Muscle layer of colon (tissue), 2 donors: ENCODE data around the gene LYRM4.

Source experiments
- H3K27ac ChIP-seq: one replicate; pipeline ENCODE4 v1.7.0; 2013; ENCODE audit warnings: low read depth, mild to moderate bottlenecking, low read length, moderate library complexity
- H3K27me3 ChIP-seq, 2 donors: one replicate each; pipeline ENCODE4 v1.7.0; 2013; ENCODE audit warnings: low read length in 2 of 2, mild to moderate bottlenecking in 2 of 2; ENCODE audit not compliant: insufficient read depth in 2 of 2, control insufficient read depth in 1 of 2
- H3K36me3 ChIP-seq: one replicate; pipeline ENCODE4 v1.7.0; 2013; ENCODE audit warnings: mild to moderate bottlenecking, low read length; ENCODE audit not compliant: insufficient read depth
- H3K4me1 ChIP-seq: one replicate; pipeline ENCODE4 v1.7.0; 2013; ENCODE audit warnings: mild to moderate bottlenecking, low read length; ENCODE audit not compliant: insufficient read depth
- H3K4me3 ChIP-seq, 2 donors: one replicate each; pipeline ENCODE4 v1.7.0; 2013; ENCODE audit warnings: low read length in 2 of 2, low read depth in 1 of 2, mild to moderate bottlenecking in 1 of 2, moderate library complexity in 1 of 2
- H3K9ac ChIP-seq: one replicate; pipeline ENCODE4 v1.7.0; 2013; ENCODE audit warnings: low read length
- H3K9me3 ChIP-seq: one replicate; pipeline ENCODE4 v1.7.0; 2013; ENCODE audit warnings: mild to moderate bottlenecking, low read length
- donor health status: abdominal sarcoma.
- donor health status: Adenocarcinoma of cecum.

LYRM4 gene

GRCh38 chr6:5257400-5257799 lies 3.4 kb downstream of the LYRM4 start:
- H3K27me3 ChIP-seq: no peaks in the 10 kb centered on the region
- H3K9ac ChIP-seq: no peak overlapping the region
- peaks cover 10% of the 10 kb centered on the region for H3K4me1 ChIP-seq
- no peak overlapping the region for H3K27ac ChIP-seq
- H3K9me3 ChIP-seq: no peaks in the 10 kb centered on the region
- H3K4me3 ChIP-seq: no peak overlapping the region
- no peaks in the 10 kb centered on the region for H3K36me3 ChIP-seq

- peaks cover 10% of the 10 kb centered on the region for H3K4me1 ChIP-seq
- no peaks in the 10 kb centered on the region for H3K27me3 ChIP-seq
- H3K4me3 ChIP-seq: no peak overlapping the region
- H3K9me3 ChIP-seq: no peaks in the 10 kb centered on the region
- no peaks in the 10 kb centered on the region for H3K36me3 ChIP-seq
- no peak overlapping the region for H3K27ac ChIP-seq
- H3K9ac ChIP-seq: no peak overlapping the region
Measured at GRCh38 chr6:5256952-5257351, 3.8 kb downstream of the LYRM4 start.

GRCh38 chr6:5250911-5251310 lies 9.8 kb downstream of the LYRM4 start:
- no peaks in the 10 kb centered on the region for H3K36me3 ChIP-seq
- no peaks in the 10 kb centered on the region for H3K27me3 ChIP-seq
- H3K9me3 ChIP-seq: no peaks in the 10 kb centered on the region
- no peak overlapping the region for H3K27ac ChIP-seq
- H3K4me1 ChIP-seq: no peaks in the 10 kb centered on the region
- no peak overlapping the region for H3K4me3 ChIP-seq
- no peak overlapping the region for H3K9ac ChIP-seq

- Histone ChIP-seq H3K9ac (no peak overlapping the region), H3K27me3 (no peaks in the 10 kb centered on the region), H3K27ac (no peak overlapping the region), H3K4me1 (no peaks in the 10 kb centered on the region), H3K36me3 (no peaks in the 10 kb centered on the region), H3K9me3 (no peaks in the 10 kb centered on the region), H3K4me3 (no peak overlapping the region)
Measured at GRCh38 chr6:5250451-5250850, 10.3 kb downstream of the LYRM4 start.

- Histone ChIP-seq H3K9me3 (no peaks in the 10 kb centered on the region), H3K4me3 (no peak overlapping the region), H3K4me1 (no peaks in the 10 kb centered on the region), H3K36me3 (no peaks in the 10 kb centered on the region), H3K27me3 (no peaks in the 10 kb centered on the region), H3K27ac (no peak overlapping the region), H3K9ac (no peak overlapping the region)
Measured at GRCh38 chr6:5249451-5250122, 11.2 kb downstream of the LYRM4 start.

- Histone ChIP-seq H3K9ac (no peak overlapping the region), H3K27ac (no peak overlapping the region), H3K4me1 (no peaks in the 10 kb centered on the region), H3K9me3 (no peaks in the 10 kb centered on the region), H3K27me3 (no peaks in the 10 kb centered on the region), H3K36me3 (no peaks in the 10 kb centered on the region), H3K4me3 (no peak overlapping the region)
Measured at GRCh38 chr6:5248302-5249098, 12.2 kb downstream of the LYRM4 start.

GRCh38 chr6:5247201-5247600 lies 13.5 kb downstream of the LYRM4 start:
- H3K4me3 ChIP-seq: no peak overlapping the region
- no peaks in the 10 kb centered on the region for H3K36me3 ChIP-seq
- no peaks in the 10 kb centered on the region for H3K9me3 ChIP-seq
- no peaks in the 10 kb centered on the region for H3K27me3 ChIP-seq
- H3K27ac ChIP-seq: no peak overlapping the region
- H3K9ac ChIP-seq: no peak overlapping the region
- H3K4me1 ChIP-seq: no peaks in the 10 kb centered on the region

- Histone ChIP-seq H3K9ac (no peak overlapping the region), H3K27me3 (no peaks in the 10 kb centered on the region), H3K36me3 (no peaks in the 10 kb centered on the region), H3K4me3 (no peak overlapping the region), H3K4me1 (no peaks in the 10 kb centered on the region), H3K27ac (no peak overlapping the region), H3K9me3 (no peaks in the 10 kb centered on the region)
Measured at GRCh38 chr6:5246141-5247097, 14.3 kb downstream of the LYRM4 start.

- H3K27ac ChIP-seq: no peak overlapping the region
- H3K4me3 ChIP-seq: no peak overlapping the region
- no peak overlapping the region for H3K9ac ChIP-seq
- H3K36me3 ChIP-seq: no peaks in the 10 kb centered on the region
- H3K9me3 ChIP-seq: no peaks in the 10 kb centered on the region
- no peaks in the 10 kb centered on the region for H3K4me1 ChIP-seq
- H3K27me3 ChIP-seq: no peaks in the 10 kb centered on the region
Measured at GRCh38 chr6:5243069-5243468, 17.7 kb downstream of the LYRM4 start.

- Histone ChIP-seq H3K27me3 (no peaks in the 10 kb centered on the region), H3K36me3 (no peaks in the 10 kb centered on the region), H3K4me1 (no peaks in the 10 kb centered on the region), H3K4me3 (no peak overlapping the region), H3K27ac (no peak overlapping the region), H3K9ac (no peak overlapping the region), H3K9me3 (no peaks in the 10 kb centered on the region)
Measured at GRCh38 chr6:5241252-5241651, 19.5 kb downstream of the LYRM4 start.

- H3K9me3 ChIP-seq: no peaks in the 10 kb centered on the region
- H3K4me1 ChIP-seq: no peaks in the 10 kb centered on the region
- H3K27me3 ChIP-seq: no peaks in the 10 kb centered on the region
- H3K27ac ChIP-seq: no peak overlapping the region
- H3K36me3 ChIP-seq: no peaks in the 10 kb centered on the region
- H3K4me3 ChIP-seq: no peak overlapping the region
- H3K9ac ChIP-seq: no peak overlapping the region
Measured at GRCh38 chr6:5238336-5238735, 22.4 kb downstream of the LYRM4 start.
